Peyer's patch (tissue), 4 donors: ENCODE measurements around the gene UBE2G2. TPM values are rescaled to one million over a fixed set of nuclear protein-coding genes. Genes with fewer than 3 reads are reported as not detected.
"Not testable (repeated sequence)": the region's sequence is repeated elsewhere in the genome, so short reads cannot be mapped to it uniquely, and the experiment has no call there.

Source experiments
- DNase-seq, 3 donors: peaks; one replicate each; pipeline ENCODE4 v3.0.0-alpha.2; 2017 to 2019
- H3K27ac ChIP-seq, 4 donors: fragments of 200-600 bp; sonication (generic); one replicate each; pipeline ENCODE4 v1.5.1; 2016 to 2019
- H3K27me3 ChIP-seq, 2 donors: fragments of 200-600 bp; sonication (generic); one replicate each; pipeline ENCODE4 v1.5.1; 2019
- H3K36me3 ChIP-seq, 3 donors: fragments of 200-600 bp; sonication (generic); one replicate each; pipeline ENCODE4 v1.5.1; 2016 to 2019
- H3K4me1 ChIP-seq, 4 donors: fragments of 200-600 bp; sonication (generic); one replicate each; pipeline ENCODE4 v1.5.1; 2016 to 2019
- H3K4me3 ChIP-seq, 4 donors: fragments of 200-600 bp; sonication (generic); 1 replicate in 3 of 4; 2 replicates in 1 of 4; pipeline ENCODE4 v1.5.1; 2016 to 2019; ENCODE audit warnings: mild to moderate bottlenecking in 1 of 4
- H3K9me3 ChIP-seq, 4 donors: fragments of 200-600 bp; sonication (generic); one replicate each; pipeline ENCODE4 v1.5.1; 2016 to 2019; ENCODE audit warnings: mild to moderate bottlenecking in 1 of 4
- CTCF ChIP-seq, 6 experiments: fragments of 450-650 bp in 4 of 6; fragments of 200-600 bp in 2 of 6; sonication (generic) in 1 of 6; IDR thresholded peaks; one replicate each; pipeline ENCODE4 v1.5.1; 2017 to 2019; ENCODE audit warnings: antibody characterized with exemption in 6 of 6, mild to moderate bottlenecking in 3 of 6, moderate library complexity in 1 of 6
- POLR2A ChIP-seq, 2 donors: fragments of 450-650 bp; IDR thresholded peaks; one replicate each; pipeline ENCODE4 v1.5.1; 2017; ENCODE audit warnings: antibody characterized with exemption in 2 of 2, mild to moderate bottlenecking in 2 of 2, moderate library complexity in 2 of 2
- total RNA-seq, 4 donors: library from RNA; depleted of rRNA; stranded (reverse); fragments of >200 nt; gene quantifications; one replicate each; pipeline ENCODE4 v1.1.0, GENCODE V29; 2016

The UBE2G2 gene
- total RNA-seq, 4 donors from 2014 or later, result 68.8 to 116 (median 95.1) TPM

GRCh38 chr21:44834951-44835646 lies 33.5 kb upstream of the UBE2G2 start:
- Histone ChIP-seq H3K4me1 (no peaks in the 10 kb centered on the region), H3K4me3 (no peak overlapping the region), H3K27ac (no peak overlapping the region), H3K9me3 (no peaks in the 10 kb centered on the region), H3K27me3 (no peaks in the 10 kb centered on the region), H3K36me3 (no peaks in the 10 kb centered on the region)
- TF ChIP-seq POLR2A (IDR thresholded peaks at IDR 0.05) (no peak), CTCF (IDR thresholded peaks at IDR 0.05) (no peak)
- DNase-seq, result peak in 2 of 3 donors; percentile 8 to 51

GRCh38 chr21:44834231-44834950 lies 32.8 kb upstream of the UBE2G2 start:
- TF ChIP-seq POLR2A (IDR thresholded peaks at IDR 0.05), result no peak
- no peak for TF ChIP-seq CTCF (IDR thresholded peaks at IDR 0.05)
- peak in 1 of 3 donors; percentile 6 for DNase-seq
- H3K36me3 ChIP-seq, result no peaks in the 10 kb centered on the region

GRCh38 chr21:44833663-44834062 lies 32.0 kb upstream of the UBE2G2 start:
- DNase-seq, result no peak
- no peaks in the 10 kb centered on the region for H3K36me3 ChIP-seq
- no peaks in the 10 kb centered on the region for H3K27me3 ChIP-seq
- H3K27ac ChIP-seq, result no peak overlapping the region
- H3K9me3 ChIP-seq, result no peaks in the 10 kb centered on the region
- no peak overlapping the region for H3K4me3 ChIP-seq
- H3K4me1 ChIP-seq, result no peaks in the 10 kb centered on the region
- TF ChIP-seq POLR2A (IDR thresholded peaks at IDR 0.05), result no peak

More at GRCh38 chr21:44834231-44834950, 32.8 kb upstream of the UBE2G2 start:
- H3K4me3 ChIP-seq, result no peak overlapping the region
- no peaks in the 10 kb centered on the region for H3K9me3 ChIP-seq
- no peak overlapping the region for H3K27ac ChIP-seq
- H3K4me1 ChIP-seq, result no peaks in the 10 kb centered on the region
- no peaks in the 10 kb centered on the region for H3K27me3 ChIP-seq

- not testable (repeated sequence) for H3K9me3 ChIP-seq, H3K4me1 ChIP-seq, H3K27me3 ChIP-seq, H3K27ac ChIP-seq, H3K36me3 ChIP-seq, H3K4me3 ChIP-seq
- peak in 1 of 3 donors; percentile 22 for DNase-seq
These were observed 31.1 kb upstream of the UBE2G2 start for GRCh38 chr21:44832516-44833255.

- H3K4me3 ChIP-seq, result no peak overlapping the region
- no peaks in the 10 kb centered on the region for H3K4me1 ChIP-seq
- DNase-seq, result no peak
- H3K27ac ChIP-seq, result no peak overlapping the region
- no peak for TF ChIP-seq POLR2A (IDR thresholded peaks at IDR 0.05)
- no peak for TF ChIP-seq CTCF (IDR thresholded peaks at IDR 0.05)
- no peaks in the 10 kb centered on the region for H3K27me3 ChIP-seq
- H3K36me3 ChIP-seq, result no peaks in the 10 kb centered on the region
- H3K9me3 ChIP-seq, result no peaks in the 10 kb centered on the region
These were observed 29.7 kb upstream of the UBE2G2 start for GRCh38 chr21:44831227-44831860.

GRCh38 chr21:44829507-44830092 lies 28.0 kb upstream of the UBE2G2 start:
- no peaks in the 10 kb centered on the region for H3K9me3 ChIP-seq
- DNase-seq, result no peak
- no peak overlapping the region for H3K4me3 ChIP-seq
- no peak overlapping the region for H3K27ac ChIP-seq
- no peaks in the 10 kb centered on the region for H3K4me1 ChIP-seq
- no peaks in the 10 kb centered on the region for H3K36me3 ChIP-seq
- no peak for TF ChIP-seq CTCF (IDR thresholded peaks at IDR 0.05)
- no peak for TF ChIP-seq POLR2A (IDR thresholded peaks at IDR 0.05)
- no peaks in the 10 kb centered on the region for H3K27me3 ChIP-seq
